OCI-LY3 (cell line): ENCODE results near the gene GPR4.

Experiments
- H2AFZ ChIP-seq: fragments of 200-600, 300-600 bp; shearing (Covaris generic); 2 replicates; pipeline ENCODE4 v1.6.0; 2014; ENCODE audit warnings: antibody characterized with exemption, low read depth, low read length
- H3K27ac ChIP-seq: fragments of 200-600, 300-600 bp; sonication (generic); 2 replicates; pipeline ENCODE4 v1.5.1; 2014; ENCODE audit warnings: mild to moderate bottlenecking, low read length, moderate library complexity, mixed read lengths
- H3K27me3 ChIP-seq: fragments of 200-600, 300-600 bp; sonication (generic); 2 replicates; pipeline ENCODE4 v1.6.1; 2014; ENCODE audit warnings: low read depth, low read length, mixed read lengths
- H3K36me3 ChIP-seq: fragments of 200-600, 300-600 bp; sonication (generic); replicated peaks from 2 replicates; pipeline ENCODE3; 2014; ENCODE audit warnings: low read depth, low read length, mixed read lengths
- H3K4me1 ChIP-seq: fragments of 300-600, 200-600 bp; sonication (generic); 2 replicates; pipeline ENCODE4 v1.6.1; 2014; ENCODE audit warnings: low read length, mixed read lengths
- H3K4me2 ChIP-seq: fragments of 200-600, 300-600 bp; sonication (generic); 2 replicates; pipeline ENCODE4 v1.6.1; 2014; ENCODE audit warnings: low read length, mixed read lengths
- H3K4me3 ChIP-seq: fragments of 300-600, 200-600 bp; sonication (generic); 2 replicates; pipeline ENCODE4 v1.5.1; 2014; ENCODE audit warnings: antibody characterized with exemption, mild to moderate bottlenecking, low read length, moderate library complexity
- H3K79me2 ChIP-seq: fragments of 300-600, 200-600 bp; shearing (Covaris generic); 2 replicates; pipeline ENCODE4 v1.6.1; 2014; ENCODE audit warnings: mild to moderate bottlenecking, low read length, mixed read lengths
- H3K9ac ChIP-seq: fragments of 300-600, 200-600 bp; shearing (Covaris generic); 2 replicates; pipeline ENCODE4 v1.6.0; 2014; ENCODE audit warnings: mild to moderate bottlenecking, low read length, moderate library complexity
- H3K9me3 ChIP-seq: fragments of 200-600, 300-600 bp; shearing (Covaris generic); 2 replicates; pipeline ENCODE4 v1.6.1; 2014; ENCODE audit warnings: low read length, mixed read lengths; ENCODE audit not compliant: insufficient read depth
- H4K20me1 ChIP-seq: fragments of 200-600, 300-600 bp; sonication (generic); 2 replicates; pipeline ENCODE4 v1.6.1; 2016; ENCODE audit warnings: low read length, mixed read lengths; ENCODE audit not compliant: insufficient read depth
- EZH2phosphoT487 ChIP-seq: fragments of 200-600 bp; shearing (Covaris generic); IDR thresholded peaks from 2 replicates; pipeline ENCODE4 v1.6.1; 2018; ENCODE audit warnings: antibody characterized with exemption, mixed run types, low read depth
- TF ChIP-seq, protein P1 (sequence below): fragments of 200-600, 300-600 bp; sonication (generic); IDR thresholded peaks from 2 replicates; pipeline ENCODE4 v1.5.1; 2014; ENCODE audit warnings: antibody characterized with exemption, low read length, low read depth

The GPR4 gene

DNA sequence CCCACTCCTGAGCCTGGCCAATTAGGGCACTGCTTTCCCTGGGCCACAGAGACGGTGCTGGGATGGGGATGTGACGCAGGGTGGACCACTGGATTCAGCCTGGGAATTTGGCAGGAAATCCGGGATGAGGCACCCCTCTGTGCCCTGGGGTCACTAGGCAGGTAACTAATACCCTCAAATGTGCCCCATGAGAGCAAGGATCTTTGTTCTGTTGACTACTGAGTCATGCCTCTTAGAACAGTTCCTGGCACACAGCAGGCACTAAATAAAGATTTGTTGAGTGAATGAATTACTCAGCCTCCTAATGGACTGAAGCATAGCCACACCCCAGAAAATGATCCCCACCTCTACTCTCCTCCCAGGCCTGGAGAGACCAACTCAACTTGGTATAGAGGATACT, 33.3 kb downstream of the GPR4 start:
- H3K9ac ChIP-seq: no peak overlapping the region
- H3K27ac ChIP-seq: no peak overlapping the region
- no peaks in the 10 kb centered on the region; the same call in 1 of the 2 replicates for H3K79me2 ChIP-seq
- no peak overlapping the region for H3K4me2 ChIP-seq
- H3K27me3 ChIP-seq: no peaks in the 10 kb centered on the region
- no peaks in the 10 kb centered on the region for H3K36me3 ChIP-seq
- H2AFZ ChIP-seq: no peak overlapping the region
- H3K4me1 ChIP-seq: peaks cover 5% of the 10 kb centered on the region; the same call in 1 of the 2 replicates
- peaks cover 4% of the 10 kb centered on the region; the same call in 1 of the 2 replicates for H4K20me1 ChIP-seq
- no peak for TF ChIP-seq EZH2phosphoT487
- TF ChIP-seq, protein P1, sequence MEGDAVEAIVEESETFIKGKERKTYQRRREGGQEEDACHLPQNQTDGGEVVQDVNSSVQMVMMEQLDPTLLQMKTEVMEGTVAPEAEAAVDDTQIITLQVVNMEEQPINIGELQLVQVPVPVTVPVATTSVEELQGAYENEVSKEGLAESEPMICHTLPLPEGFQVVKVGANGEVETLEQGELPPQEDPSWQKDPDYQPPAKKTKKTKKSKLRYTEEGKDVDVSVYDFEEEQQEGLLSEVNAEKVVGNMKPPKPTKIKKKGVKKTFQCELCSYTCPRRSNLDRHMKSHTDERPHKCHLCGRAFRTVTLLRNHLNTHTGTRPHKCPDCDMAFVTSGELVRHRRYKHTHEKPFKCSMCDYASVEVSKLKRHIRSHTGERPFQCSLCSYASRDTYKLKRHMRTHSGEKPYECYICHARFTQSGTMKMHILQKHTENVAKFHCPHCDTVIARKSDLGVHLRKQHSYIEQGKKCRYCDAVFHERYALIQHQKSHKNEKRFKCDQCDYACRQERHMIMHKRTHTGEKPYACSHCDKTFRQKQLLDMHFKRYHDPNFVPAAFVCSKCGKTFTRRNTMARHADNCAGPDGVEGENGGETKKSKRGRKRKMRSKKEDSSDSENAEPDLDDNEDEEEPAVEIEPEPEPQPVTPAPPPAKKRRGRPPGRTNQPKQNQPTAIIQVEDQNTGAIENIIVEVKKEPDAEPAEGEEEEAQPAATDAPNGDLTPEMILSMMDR: no peak
- no peak overlapping the region for H3K4me3 ChIP-seq
- H3K9me3 ChIP-seq: no peaks in the 10 kb centered on the region

DNA sequence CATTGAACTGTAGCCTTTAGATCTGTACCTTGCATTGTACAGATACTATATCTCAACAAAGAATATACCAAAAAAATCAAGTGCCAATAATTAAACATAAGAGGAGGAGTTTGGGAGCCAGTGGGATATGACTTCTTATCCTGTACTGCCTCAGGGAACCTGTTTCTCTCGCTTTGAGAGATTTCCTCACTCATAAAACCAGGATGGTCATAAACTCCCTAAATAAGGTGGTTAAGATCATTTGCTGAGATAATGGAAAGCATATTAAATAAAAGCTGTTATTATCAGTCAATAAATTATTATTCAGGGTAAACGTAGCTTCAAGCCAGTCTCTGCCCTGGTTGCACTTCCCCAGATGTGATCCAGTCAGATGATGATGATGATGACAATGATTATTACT, 34.4 kb downstream of the GPR4 start:
- H3K79me2 ChIP-seq: no peaks in the 10 kb centered on the region; the same call in 1 of the 2 replicates
- H3K4me2 ChIP-seq: no peak overlapping the region
- no peak overlapping the region for H3K9ac ChIP-seq
- no peaks in the 10 kb centered on the region for H3K9me3 ChIP-seq
- no peak overlapping the region for H2AFZ ChIP-seq
- H3K4me3 ChIP-seq: no peak overlapping the region
- no peak overlapping the region for H3K27ac ChIP-seq
- H3K27me3 ChIP-seq: no peaks in the 10 kb centered on the region
- no peaks in the 10 kb centered on the region for H3K36me3 ChIP-seq
- peaks cover 4% of the 10 kb centered on the region; the same call in 1 of the 2 replicates for H4K20me1 ChIP-seq
- TF ChIP-seq EZH2phosphoT487: no peak
- TF ChIP-seq, protein P1: no peak
- peaks cover 5% of the 10 kb centered on the region; the same call in 1 of the 2 replicates for H3K4me1 ChIP-seq

DNA sequence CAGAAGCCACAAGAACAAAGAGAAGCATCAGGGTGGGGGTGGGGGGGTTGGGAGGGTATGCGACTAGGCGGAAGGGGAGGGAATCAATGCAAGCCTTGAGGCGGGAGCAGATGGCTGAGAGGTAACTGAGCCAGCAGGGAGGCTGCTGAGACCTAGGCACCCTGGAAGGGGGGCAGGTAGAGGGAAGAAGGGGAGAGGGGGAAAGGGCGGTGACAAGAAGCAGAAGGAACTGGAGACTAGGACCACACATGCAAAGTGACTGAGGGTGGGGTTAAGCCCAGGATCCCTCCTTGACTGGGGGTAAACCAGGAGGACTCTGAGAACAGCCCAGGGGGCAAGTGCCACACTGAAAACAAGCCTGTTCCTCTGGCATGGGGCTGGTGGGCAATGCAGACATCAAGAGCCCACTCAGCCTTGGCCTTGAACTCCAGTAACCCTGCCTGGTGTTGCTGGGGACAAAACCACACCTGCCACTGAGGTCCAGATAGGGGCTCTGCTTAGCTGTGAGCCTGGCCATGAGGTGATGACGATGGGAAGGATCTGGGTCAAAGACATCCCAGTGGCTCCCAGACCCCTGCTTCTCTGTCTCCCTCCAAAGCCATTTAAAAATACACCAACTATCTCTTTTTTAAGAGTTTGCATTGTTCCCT, 37.8 kb downstream of the GPR4 start:
- TF ChIP-seq EZH2phosphoT487: no peak
- TF ChIP-seq, protein P1: no peak
- Histone ChIP-seq H4K20me1 (peaks cover 4% of the 10 kb centered on the region; the same call in 1 of the 2 replicates), H3K4me3 (no peak overlapping the region), H2AFZ (no peak overlapping the region), H3K9me3 (no peaks in the 10 kb centered on the region), H3K4me2 (no peak overlapping the region), H3K27ac (no peak overlapping the region), H3K36me3 (no peaks in the 10 kb centered on the region), H3K9ac (no peak overlapping the region), H3K27me3 (no peaks in the 10 kb centered on the region), H3K4me1 (peaks cover 5% of the 10 kb centered on the region; the same call in 1 of the 2 replicates), H3K79me2 (no peaks in the 10 kb centered on the region; the same call in 1 of the 2 replicates)

DNA sequence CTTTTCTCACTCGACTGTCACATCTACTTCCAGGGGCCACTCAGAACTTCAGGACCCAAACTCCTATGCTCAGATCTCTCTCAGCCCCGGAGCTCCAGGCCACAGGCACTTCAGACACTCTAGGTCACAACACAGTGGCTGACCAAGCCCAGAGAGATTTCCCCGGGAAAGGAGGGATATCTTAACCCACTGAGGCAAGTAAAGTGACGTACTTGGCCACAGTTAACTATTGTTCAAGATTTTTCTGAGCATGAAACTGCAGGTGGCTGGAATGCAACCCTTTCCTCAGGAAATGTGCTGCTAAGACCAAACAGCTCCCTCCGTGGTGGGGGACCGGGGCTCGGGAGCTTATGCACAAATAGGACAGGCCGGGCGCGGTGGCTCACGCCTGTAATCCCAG, 41.3 kb downstream of the GPR4 start:
- Histone ChIP-seq H3K36me3 (no peaks in the 10 kb centered on the region), H3K4me2 (no peak overlapping the region), H3K4me1 (peaks cover 5% of the 10 kb centered on the region; the same call in 1 of the 2 replicates), H3K4me3 (no peak overlapping the region), H3K27ac (no peak overlapping the region), H3K9me3 (no peaks in the 10 kb centered on the region), H4K20me1 (0 out of 2 replicates have a peak, but pooled peaks cover 5% of the 10 kb centered on the region), H3K9ac (no peak overlapping the region), H2AFZ (no peak overlapping the region), H3K27me3 (no peaks in the 10 kb centered on the region), H3K79me2 (no peaks in the 10 kb centered on the region)
- no peak for TF ChIP-seq EZH2phosphoT487
- TF ChIP-seq, protein P1: no peak
